ENCODE data around the gene DDN. TPM values are rescaled to one million over a fixed set of nuclear protein-coding genes. Genes with fewer than 3 reads are reported as not detected.
A peak's percentile ranks its signal among the peaks of the same experiment; 100 is the strongest.

The DDN gene
- 0.05 TPM in 1 of 2 replicates, not detected in the other for total RNA-seq

GRCh38 chr12:48999371-49000131, at the start of gene DDN:
Gene DDN (minus strand): TSS chr12:48999375. CDS start chr12:48999287, 88 bp downstream.
- no peak for DNase-seq (ENCODE audit: low read depth)

DNA sequence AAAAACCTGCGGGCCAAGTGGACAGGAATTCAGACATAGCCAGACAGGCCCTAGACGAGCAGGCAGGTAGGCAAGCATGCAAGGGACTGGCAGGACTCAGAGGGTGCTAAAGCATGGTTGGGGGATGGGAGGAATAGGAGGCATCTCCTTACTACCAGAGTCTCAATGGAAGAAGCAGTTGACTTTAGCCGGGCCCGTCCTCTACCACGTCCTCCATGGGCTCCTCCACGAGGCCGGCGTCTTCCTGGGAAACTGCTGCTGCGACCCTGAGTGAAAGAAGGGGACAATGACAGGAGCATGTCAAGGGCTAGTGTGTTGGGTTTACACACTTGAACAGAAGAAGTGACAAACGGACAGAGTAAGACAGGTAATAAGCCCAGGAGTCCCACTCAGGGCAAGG, 49.8 kb upstream of the DDN start:
- DNase-seq (ENCODE audit: low read depth) = no peak

GRCh38 chr12:49046129-49046895, 47.1 kb upstream of the DDN start:
- DNase-seq (ENCODE audit: low read depth) = no peak

DNA sequence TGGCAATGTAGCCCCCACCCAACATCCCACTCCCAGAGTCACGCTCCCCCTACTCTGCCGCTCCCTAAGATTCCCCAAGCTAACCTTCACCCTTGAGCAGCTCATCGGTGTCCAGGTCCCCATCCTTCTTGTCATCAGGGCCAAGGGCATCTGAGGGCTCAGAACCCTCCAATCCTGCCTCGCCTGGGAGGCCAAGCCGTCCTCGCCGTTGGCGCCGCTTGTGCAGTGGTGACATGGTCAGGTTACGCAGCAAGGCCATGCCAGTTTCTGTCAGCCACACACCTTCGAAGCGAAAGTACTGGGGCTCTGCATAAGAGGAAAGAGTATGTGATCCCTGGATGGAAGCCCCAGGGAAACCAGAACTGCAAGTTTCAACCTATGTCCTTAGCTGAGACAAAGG, 45.5 kb upstream of the DDN start:
- no peak for DNase-seq (ENCODE audit: low read depth)

GRCh38 chr12:49043856-49044258, 44.7 kb upstream of the DDN start:
- DNase-seq (ENCODE audit: low read depth) = peak; percentile 18

- no peak for DNase-seq (ENCODE audit: low read depth)
Measured at GRCh38 chr12:49043241-49043640, 44.1 kb upstream of the DDN start.

- no peak for DNase-seq (ENCODE audit: low read depth)
Measured at GRCh38 chr12:49041881-49042484, 42.8 kb upstream of the DDN start.

- DNase-seq (ENCODE audit: low read depth) = no peak
Measured at GRCh38 chr12:49041036-49041880, 42.1 kb upstream of the DDN start.

DNA sequence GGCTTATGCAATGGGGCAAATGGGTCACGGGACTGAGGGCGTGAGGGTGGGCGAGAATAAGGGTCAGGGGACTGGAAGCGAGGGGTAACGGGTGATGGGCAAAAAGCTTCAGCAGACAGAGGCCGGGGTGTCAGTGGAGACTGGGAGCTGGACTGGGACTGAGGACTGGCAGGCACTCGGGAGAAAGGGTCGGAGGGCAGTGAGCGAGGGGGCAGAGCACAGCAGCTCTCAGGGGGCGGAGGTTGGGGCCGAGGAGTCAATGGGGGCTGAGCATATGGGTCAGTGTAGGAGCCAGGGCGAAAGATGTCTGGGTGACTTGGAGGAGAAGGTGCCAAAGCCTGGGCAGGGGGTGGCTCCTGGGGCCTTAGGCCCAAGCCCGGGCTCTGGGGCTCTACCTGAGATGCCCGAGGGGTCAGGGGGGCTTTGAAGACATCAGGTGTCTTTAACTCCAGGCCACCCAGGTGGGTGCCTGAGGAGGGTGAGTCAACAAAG, 41.2 kb upstream of the DDN start:
- DNase-seq (ENCODE audit: low read depth) = no peak

GRCh38 chr12:49039421-49040363, 40.5 kb upstream of the DDN start:
- no peak for DNase-seq (ENCODE audit: low read depth)

DNA sequence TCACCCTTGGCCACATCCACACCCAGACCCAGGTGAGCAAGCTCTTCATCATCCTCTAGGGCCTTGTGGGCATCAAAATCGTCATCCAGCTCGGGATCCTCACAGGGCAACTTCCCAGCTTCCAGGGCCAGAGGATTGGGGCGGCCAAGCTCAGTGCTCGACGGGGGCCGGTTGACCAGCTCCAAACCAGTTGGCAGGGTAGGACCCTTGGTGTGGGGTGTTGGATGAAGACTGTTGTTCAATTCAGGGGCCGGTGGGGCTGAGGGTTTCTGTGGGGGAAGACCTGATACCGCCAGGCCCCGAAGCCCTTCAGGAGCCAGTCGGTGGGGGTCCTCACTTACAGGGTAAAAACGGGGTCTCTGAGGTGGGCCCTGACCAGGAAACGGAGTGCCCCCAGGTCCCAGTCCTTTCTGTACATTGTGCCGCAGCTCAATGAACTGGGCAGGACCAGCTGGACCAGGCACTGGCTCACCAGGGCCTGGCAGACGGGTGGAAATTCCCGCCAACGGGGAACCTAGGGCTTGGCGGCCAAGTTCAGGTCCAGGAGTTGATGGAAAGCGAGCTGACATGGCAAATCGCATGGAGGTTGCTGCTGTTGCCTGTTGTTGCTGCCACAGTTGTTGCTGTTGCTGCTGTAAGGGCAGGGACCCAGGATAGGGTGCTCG, 39.2 kb upstream of the DDN start:
- DNase-seq (ENCODE audit: low read depth) = no peak

- no peak for DNase-seq (ENCODE audit: low read depth)
Measured at GRCh38 chr12:49037947-49038237, 38.7 kb upstream of the DDN start.

- no peak for DNase-seq (ENCODE audit: low read depth)
Measured at GRCh38 chr12:49037111-49037946, 38.2 kb upstream of the DDN start.

GRCh38 chr12:49036029-49036428, 36.9 kb upstream of the DDN start:
- no peak for DNase-seq (ENCODE audit: low read depth)

DNA sequence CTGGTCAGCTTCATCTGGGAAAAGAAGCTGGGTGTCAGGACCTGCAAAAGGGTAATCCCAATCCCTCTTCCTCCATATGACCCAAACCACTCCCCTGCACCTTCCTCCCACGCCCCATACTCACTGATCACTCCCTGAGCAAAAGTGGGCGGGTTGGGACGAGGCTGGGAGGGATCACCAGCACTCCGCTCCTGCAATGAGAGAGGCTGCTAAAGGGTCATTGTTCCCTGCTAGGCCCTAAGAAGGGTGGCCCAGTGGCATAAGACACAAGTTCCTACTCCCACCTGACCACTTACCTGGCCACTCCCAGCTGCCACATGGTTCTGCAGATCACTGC, 35.1 kb upstream of the DDN start:
- DNase-seq (ENCODE audit: low read depth) = no peak

DNA sequence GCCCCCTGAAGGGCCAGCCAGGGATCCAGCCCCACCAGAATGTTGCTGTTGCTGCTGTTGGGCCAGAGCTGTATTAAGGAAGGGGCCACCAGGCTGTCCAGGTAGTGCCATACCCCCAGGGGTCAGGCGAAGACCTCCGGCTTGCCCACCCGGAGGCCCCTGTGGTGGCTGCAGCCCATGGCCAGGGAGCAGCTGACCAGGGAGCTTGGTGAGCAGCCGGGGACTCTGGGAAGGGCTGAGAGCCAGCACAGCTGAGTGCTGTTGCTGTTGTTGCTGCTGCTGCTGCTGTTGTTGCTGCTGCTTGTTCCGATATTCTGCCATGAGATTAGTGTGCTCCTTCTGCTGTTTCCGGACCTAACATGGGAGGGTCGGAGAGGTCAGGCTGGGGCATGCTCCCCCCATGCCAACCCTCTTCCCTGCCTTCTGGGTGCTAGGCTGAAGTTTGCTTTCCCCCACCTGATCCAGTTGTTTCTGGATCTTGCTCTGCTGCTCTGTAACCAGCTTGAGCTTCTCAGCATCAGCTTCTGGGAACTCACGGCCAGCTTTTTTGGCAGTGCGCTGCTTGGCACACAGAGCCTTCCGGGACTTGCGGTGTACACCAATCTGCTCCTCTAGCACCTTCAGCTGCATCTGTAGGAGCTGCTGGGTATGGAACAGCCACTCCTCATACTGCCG, 34.6 kb upstream of the DDN start:
- DNase-seq (ENCODE audit: low read depth) = no peak

DNA sequence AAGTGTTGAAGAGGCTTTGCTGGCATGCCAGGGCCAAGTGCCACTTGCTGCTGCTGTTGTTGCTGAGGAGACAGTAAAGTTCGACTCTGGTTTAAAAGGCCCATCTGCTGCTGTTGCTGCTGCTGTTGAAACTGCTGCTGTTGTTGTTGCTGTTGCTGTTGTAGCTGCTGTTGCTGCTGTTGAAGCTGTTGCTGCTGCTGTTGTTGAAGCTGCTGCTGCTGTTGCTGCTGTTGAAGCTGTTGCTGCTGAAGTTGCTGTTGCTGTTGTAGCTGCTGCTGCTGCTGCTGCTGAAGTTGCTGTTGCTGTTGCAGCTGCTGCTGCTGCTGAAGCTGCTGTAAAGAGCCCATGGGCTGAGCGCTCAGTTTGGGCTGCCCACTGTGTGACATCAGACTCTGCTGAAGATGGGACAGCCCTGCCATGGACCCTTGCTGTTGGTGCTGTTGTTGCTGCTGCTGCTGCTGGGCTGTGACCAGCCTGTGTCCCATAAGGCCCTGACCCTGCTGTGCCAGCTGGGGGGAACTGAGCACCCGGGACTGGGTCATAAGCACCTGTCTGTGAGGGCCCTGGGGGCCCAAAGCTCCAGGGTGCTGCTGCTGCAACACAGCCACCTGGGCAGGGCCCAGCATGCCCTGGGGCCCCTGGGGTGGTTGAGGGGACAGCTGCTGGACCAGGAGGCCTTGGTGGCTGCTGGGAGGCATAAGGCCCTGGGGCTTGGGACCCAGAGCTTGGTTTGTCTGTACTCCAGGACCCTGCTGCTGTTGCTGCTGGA, 33.7 kb upstream of the DDN start:
- DNase-seq (ENCODE audit: low read depth) = no peak

DNA sequence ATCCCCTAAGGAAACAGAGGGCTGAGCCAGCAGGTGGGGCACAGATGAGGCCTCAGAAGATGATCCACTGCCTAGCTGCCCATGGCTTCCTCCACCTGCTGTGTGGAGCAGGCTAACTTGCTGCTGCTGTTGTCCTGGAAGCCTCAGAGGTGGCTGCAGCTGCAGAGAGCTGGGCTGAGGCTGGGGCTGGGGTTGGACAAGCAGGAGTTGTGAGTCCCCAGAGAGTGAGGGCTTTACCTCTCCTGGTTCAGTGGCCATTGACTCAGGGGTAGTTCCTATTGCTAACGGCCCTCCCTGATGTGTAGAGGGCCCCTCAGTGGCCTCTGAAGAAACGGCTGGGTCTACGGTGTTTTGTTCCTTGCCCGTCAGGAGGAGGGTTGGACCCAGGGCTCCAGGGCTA, 33.1 kb upstream of the DDN start:
- DNase-seq (ENCODE audit: low read depth) = no peak

All from renal cortical epithelial cell (primary cell).